Pancreas (tissue), 10 donors: ENCODE measurements around the gene KIFC1. TPM values are rescaled to one million over a fixed set of nuclear protein-coding genes. Genes with fewer than 3 reads are reported as not detected.

Experiments used
- ATAC-seq, 4 donors: fragments of 200-7000 bp; cut with Tn5 transposase; one replicate each; pipeline versions ENCODE4 v1.8.0 to v1.9.1; 2020; ENCODE audit warnings: mild to moderate bottlenecking in 4 of 4, moderate library complexity in 4 of 4
- DNase-seq, 6 donors: peaks; one replicate each; pipeline ENCODE4 v3.0.0-alpha.2; 2020
- FAIRE-seq: peaks from 2 replicates; lab custom pipeline; 2012; peaks lifted over from hg19 to GRCh38; lab: Jason Lieb, UNC
- H3K27ac ChIP-seq, 4 donors: fragments of 200-600 bp; sonication (generic); 1 replicate in 3 of 4; 2 replicates in 1 of 4; pipeline versions ENCODE4 v1.5.0 to v1.8.0; 2020
- H3K27me3 ChIP-seq, 4 donors: fragments of 200-600 bp; one replicate each; pipeline ENCODE4 v1.8.0; 2021
- H3K36me3 ChIP-seq, 3 donors: fragments of 200-600 bp; sonication (generic) in 1 of 3; one replicate each; pipeline versions ENCODE4 v1.5.0 to v1.8.0; 2020 to 2021
- H3K4me1 ChIP-seq, 3 donors: fragments of 200-600 bp; one replicate each; pipeline ENCODE4 v1.8.0; 2021
- H3K4me3 ChIP-seq, 4 donors: fragments of 200-600 bp; sonication (generic) in 2 of 4; one replicate each; pipeline versions ENCODE4 v1.5.0 to v1.8.0; 2020 to 2021
- H3K9me3 ChIP-seq, 4 donors: fragments of 200-600 bp; one replicate each; pipeline ENCODE4 v1.8.0; 2021
- WGBS, 2 donors: extraction: QIAGEN DNeasy Blood & Tissue Kit; methylation state at CpG; one replicate each; pipeline ENCODE4 v1.1.7; 2013; 5-methylcytosine and 5-hydroxymethylcytosine counted together
- intact Hi-C, 3 donors: fragments of 100-400 bp; cut with DNase I; formaldehyde crosslinking; loops; one replicate each; pipeline versions ENCODE4 v1.11.1 to v1.14.2; 2022
- polyA plus RNA-seq, 2 donors: library from polyadenylated mRNA; stranded (reverse); fragments of 200-250 nt; gene quantifications; one replicate each; pipeline ENCODE4 v1.2.3, GENCODE V29; 2013
- total RNA-seq, 6 donors: library from RNA; stranded (reverse); fragmentation: NEBNext Ultra II Directional in 4 of 6; extraction: Animal tissue kit (Norgen Biotek cat#: 25700) in 4 of 6; gene quantifications; one replicate each; pipeline versions ENCODE4 v1.2.1 to v1.2.4, GENCODE V29; 2021 to 2023
- TF ChIP-seq, protein P1 (sequence below), 4 donors: fragments of 200-600 bp; sonication (generic) in 3 of 4; IDR thresholded peaks; one replicate each; pipeline versions ENCODE4 v1.5.0 to v1.8.0; 2021; ENCODE audit warnings: antibody characterized with exemption in 4 of 4
- donor health status: healthy with polysubstance abuse.
- donor health status: DM: no; HTN: no; CAD: no; lungs with moderate emphysema.
- donor health status: DM: no; HTN: no; CAD: no.
- donor health status: control.
- donor health status: control.
- donor health status: Bipolar disorder and iron deficiency.
- donor health status: DM: yes; HTN: yes; CAD: no.
- donor health status: DM: no; HTN: no; CAD: no.
- donor health status: DM: no; HTN: no; CAD: no.
- donor health status: DM: yes; HTN: yes; CAD: no.

Gene KIFC1
- total and polyA plus RNA-seq, 8 donors = 0.14 to 1.5 (median 0.35) TPM

DNA sequence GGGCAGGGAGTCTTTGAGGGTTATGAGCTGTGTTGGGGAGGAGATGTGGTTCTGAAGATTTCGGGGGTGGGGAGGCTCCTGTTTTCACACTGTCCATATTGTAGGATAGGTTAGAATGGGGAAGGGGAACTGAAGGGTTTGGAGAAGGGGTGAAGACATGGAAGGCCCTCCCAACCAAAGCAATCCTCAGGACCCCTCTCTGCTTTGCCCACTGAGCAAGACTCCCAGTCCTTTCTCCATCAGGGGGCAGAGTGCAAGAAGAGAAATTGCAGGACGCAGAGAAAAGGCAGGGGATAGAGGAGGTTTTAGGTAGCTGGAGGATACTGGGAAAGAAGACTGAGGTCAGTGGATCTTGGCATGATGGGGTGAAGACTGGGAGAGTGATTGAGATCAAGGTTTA lies 32.2 kb downstream of the KIFC1 start:
- ATAC-seq (no peak), DNase-seq (no peak), FAIRE-seq (no peak)
- no peak overlapping the region for H3K4me3 ChIP-seq
- no peak overlapping the region for H3K27ac ChIP-seq
- intact Hi-C loops = no loop called here
- no peaks in the 10 kb centered on the region for H3K9me3 ChIP-seq
- TF ChIP-seq, protein P1, sequence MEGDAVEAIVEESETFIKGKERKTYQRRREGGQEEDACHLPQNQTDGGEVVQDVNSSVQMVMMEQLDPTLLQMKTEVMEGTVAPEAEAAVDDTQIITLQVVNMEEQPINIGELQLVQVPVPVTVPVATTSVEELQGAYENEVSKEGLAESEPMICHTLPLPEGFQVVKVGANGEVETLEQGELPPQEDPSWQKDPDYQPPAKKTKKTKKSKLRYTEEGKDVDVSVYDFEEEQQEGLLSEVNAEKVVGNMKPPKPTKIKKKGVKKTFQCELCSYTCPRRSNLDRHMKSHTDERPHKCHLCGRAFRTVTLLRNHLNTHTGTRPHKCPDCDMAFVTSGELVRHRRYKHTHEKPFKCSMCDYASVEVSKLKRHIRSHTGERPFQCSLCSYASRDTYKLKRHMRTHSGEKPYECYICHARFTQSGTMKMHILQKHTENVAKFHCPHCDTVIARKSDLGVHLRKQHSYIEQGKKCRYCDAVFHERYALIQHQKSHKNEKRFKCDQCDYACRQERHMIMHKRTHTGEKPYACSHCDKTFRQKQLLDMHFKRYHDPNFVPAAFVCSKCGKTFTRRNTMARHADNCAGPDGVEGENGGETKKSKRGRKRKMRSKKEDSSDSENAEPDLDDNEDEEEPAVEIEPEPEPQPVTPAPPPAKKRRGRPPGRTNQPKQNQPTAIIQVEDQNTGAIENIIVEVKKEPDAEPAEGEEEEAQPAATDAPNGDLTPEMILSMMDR (IDR thresholded peaks at IDR 0.05) = no peak
- no peaks in the 10 kb centered on the region for H3K36me3 ChIP-seq
- WGBS, 2 donors = 82 to 100% methylated on average over 2 of the region's 2 CpGs
- peaks cover 0 to 9% (median 0%) of the 10 kb centered on the region in 3 donors for H3K4me1 ChIP-seq
- H3K27me3 ChIP-seq = no peaks in the 10 kb centered on the region

DNA sequence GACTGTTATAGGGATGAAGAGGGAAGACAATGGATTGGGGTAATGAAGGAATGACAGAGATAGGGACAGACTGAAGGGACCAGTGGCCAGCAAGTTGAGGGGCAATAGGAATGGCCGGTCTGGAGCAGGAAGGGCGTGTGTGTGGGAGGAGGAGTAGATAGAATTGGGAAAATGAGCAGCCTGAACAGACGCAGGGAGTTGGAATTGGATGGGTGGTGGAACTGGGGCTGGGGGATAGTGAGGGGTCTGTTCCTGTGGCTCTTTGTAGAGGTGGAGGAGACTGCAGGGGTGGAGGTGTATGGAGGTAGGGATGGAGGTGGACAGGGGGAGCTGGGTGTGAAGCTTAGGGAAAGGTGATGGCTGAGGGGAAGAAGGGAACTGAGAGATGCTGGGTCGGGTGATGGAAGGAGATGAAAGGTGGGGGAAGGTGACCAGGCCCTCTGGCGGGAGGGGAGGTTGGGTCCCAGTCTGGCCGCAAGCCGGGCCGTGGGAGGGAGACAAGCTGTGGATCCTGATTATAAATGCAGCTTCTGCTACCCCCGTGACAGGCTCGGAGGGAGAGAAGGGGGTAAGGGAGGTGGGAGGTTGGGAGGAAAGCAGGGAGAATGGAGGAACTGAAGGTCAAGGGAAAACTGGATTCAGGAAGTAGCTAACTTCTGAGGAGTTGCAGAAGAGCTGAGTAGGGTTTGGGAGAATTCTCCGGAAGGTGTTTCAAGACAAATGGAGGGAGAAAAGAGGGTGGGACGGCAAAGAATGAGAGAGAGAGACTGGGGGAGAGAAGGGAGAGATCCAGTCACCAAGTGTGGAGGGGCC lies 33.4 kb downstream of the KIFC1 start:
- Histone ChIP-seq H3K27ac (peak overlapping the region; percentile 76 to 93 (median 90)), H3K27me3 (no peaks in the 10 kb centered on the region), H3K9me3 (no peaks in the 10 kb centered on the region), H3K4me1 (peaks cover 0 to 8% (median 0%) of the 10 kb centered on the region in 3 donors), H3K36me3 (no peaks in the 10 kb centered on the region), H3K4me3 (peak overlapping the region; percentile 18 to 63 (median 52))
- peak; percentile 0 to 4 (median 2) for ATAC-seq
- intact Hi-C loops = no loop called here
- peak in 1 of 6 donors; percentile 46 for DNase-seq
- WGBS, 2 donors = 14 to 15% methylated on average over 12 of the region's 12 CpGs
- FAIRE-seq = no peak
- TF ChIP-seq, protein P1 (IDR thresholded peaks at IDR 0.05) = no peak

DNA sequence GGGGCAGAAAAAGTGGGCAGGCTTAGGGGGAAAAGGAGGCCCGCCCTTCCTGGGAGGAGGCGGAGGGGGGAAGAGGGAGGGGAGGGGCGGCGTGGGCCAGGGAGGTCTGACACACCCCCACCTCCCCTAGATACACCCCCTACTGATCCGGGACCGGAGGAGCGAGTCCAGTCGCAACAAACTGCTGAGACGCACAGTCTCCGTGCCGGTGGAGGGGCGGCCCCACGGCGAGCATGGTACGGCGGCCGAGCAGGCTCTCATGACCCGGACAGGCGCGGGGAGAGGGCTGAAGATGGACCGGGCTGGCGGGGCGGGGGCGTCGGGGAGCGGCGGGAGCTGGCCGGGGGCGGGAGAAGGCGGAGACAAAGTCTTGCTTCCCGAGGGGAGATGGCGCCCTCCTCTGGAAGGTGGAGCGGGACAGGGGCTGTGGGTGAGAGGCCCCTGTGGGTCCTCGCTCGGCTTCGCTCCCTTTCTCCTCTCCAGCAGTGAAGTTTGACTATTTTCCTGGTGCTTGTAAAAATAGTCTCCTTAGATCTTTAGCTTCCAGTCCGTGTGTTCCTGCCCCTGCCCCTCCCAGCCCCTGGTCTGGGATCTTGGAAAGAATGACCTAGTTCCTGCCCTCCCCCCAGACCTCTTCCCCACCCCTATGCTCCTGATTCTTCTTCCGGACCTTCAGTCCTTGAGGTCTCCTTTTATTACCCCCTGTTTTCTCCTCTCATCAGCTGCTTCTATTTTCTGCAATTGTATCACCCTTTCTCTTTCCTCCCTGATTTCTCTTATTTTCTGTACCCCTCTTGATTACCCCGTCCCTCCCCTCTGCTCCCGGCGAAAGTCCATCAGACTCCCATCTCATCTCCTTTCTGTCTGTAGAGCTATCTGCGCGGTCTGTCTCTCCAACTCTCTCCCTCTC lies 34.3 kb downstream of the KIFC1 start:
- no peaks in the 10 kb centered on the region for H3K9me3 ChIP-seq
- FAIRE-seq (no peak), DNase-seq (peak; percentile 82 to 92 (median 89)), ATAC-seq (peak; percentile 76 to 84 (median 82))
- no peaks in the 10 kb centered on the region for H3K27me3 ChIP-seq
- H3K4me1 ChIP-seq = peaks cover 0 to 8% (median 0%) of the 10 kb centered on the region in 3 donors
- TF ChIP-seq, protein P1 (IDR thresholded peaks at IDR 0.05) = peak; percentile 7 to 39 (median 26)
- intact Hi-C loops = no loop called here
- 1 to 2% methylated on average over 18 to 43 of the region's 43 CpGs for WGBS, 2 donors
- H3K4me3 ChIP-seq = peak overlapping the region; percentile 18 to 63 (median 52)
- no peaks in the 10 kb centered on the region for H3K36me3 ChIP-seq
- H3K27ac ChIP-seq = peak overlapping the region; percentile 76 to 93 (median 90)

DNA sequence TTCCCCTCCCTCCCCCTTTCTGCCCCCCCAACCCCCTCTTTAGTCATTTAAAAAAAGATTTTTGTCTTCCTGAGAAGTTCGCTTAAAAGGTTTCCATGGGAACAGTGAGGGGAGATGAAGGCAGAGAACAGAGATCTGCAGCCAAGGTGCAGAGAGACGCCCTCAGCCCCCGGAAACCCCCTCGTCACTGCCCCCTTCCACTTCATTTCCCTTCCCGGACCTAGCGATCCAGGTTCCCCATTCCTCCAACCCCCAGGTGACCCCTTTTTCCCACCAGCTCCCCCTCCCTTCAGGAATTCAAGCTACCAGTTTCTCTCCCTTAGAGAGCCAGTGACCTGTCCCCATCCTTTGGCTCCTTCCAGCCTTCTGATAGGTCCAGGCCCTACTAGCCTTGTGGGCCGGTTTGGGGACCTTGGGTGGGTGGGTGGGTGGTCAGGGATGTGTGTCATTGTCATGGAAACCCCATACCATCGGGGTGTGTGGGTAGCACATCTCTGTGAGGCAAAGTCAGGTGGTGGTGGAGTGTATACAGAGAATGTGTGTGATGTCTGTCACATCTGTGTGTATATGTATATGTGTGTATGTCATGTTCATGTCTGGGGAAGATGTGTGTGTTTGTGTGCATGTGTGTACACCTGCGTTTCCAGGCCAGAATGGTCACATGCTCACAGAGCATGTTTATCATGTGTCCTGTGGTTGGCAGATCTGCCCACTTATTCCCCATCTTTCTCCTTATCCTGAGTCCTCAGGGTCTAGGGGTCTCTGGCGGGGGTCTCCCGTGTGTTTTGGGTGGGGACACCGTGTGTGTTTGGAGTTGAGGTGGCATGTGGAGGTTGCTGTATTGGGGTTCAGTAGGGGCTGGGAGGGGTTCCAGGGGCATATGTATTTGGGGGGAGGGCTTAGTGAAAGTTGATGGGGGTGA lies 35.2 kb downstream of the KIFC1 start:
- Histone ChIP-seq H3K4me1 (peaks cover 0 to 8% (median 0%) of the 10 kb centered on the region in 3 donors), H3K4me3 (peak overlapping the region in 3 of 4 donors; percentile 27 to 63 (median 51)), H3K36me3 (no peaks in the 10 kb centered on the region), H3K27ac (peak overlapping the region in 3 of 4 donors; percentile 88 to 93 (median 92)), H3K27me3 (no peaks in the 10 kb centered on the region), H3K9me3 (no peaks in the 10 kb centered on the region)
- 6 to 16% methylated on average over 12 of the region's 12 CpGs for WGBS, 2 donors
- TF ChIP-seq, protein P1 (IDR thresholded peaks at IDR 0.05) = no peak
- no peak for FAIRE-seq
- DNase-seq = no peak
- intact Hi-C loops = no loop called here
- ATAC-seq = no peak
